A549 treated with CORT108297 at 1 μM for 4 hours (cell line): ENCODE results near the gene SGCD. TPM values are rescaled to one million over a fixed set of nuclear protein-coding genes. Genes with fewer than 3 reads are reported as not detected.

Experiments used
- total RNA-seq: library from RNA; stranded (reverse); fragments of 200-300 nt; extraction: Qiagen RNA extraction; gene quantifications from 5 replicates; pipeline ENCODE4 v1.2.3, GENCODE V29; 2022

Gene SGCD
- total RNA-seq: 4.0 to 5.2 TPM (median 4.5 TPM) in 5 replicates

GRCh38 chr5:156326718-156327259 lies at the start of gene SGCD:
SGCD (plus strand) TSS chr5:156327164.

